ENCODE measurements around the gene PCP4.

Gene PCP4

GRCh38 chr21:39972976-39973770 lies 105.9 kb downstream of the PCP4 start:
- DNase-seq (ENCODE audit: low spot score) = no peak

GRCh38 chr21:39976800-39977199 lies 109.6 kb downstream of the PCP4 start:
- DNase-seq (ENCODE audit: low spot score) = no peak

Measured in germinal center (tissue), 1 donor.